ENCODE data around the gene TMEM190. TPM values are rescaled to one million over a fixed set of nuclear protein-coding genes. Genes with fewer than 3 reads are reported as not detected.

TMEM190 gene
- total and polyA plus RNA-seq, 9 of the 15 experiments (the other 6 are each of a cell fraction or from before 2014, with no cell fraction given) = not detected

- TF ChIP-seq, protein P1, sequence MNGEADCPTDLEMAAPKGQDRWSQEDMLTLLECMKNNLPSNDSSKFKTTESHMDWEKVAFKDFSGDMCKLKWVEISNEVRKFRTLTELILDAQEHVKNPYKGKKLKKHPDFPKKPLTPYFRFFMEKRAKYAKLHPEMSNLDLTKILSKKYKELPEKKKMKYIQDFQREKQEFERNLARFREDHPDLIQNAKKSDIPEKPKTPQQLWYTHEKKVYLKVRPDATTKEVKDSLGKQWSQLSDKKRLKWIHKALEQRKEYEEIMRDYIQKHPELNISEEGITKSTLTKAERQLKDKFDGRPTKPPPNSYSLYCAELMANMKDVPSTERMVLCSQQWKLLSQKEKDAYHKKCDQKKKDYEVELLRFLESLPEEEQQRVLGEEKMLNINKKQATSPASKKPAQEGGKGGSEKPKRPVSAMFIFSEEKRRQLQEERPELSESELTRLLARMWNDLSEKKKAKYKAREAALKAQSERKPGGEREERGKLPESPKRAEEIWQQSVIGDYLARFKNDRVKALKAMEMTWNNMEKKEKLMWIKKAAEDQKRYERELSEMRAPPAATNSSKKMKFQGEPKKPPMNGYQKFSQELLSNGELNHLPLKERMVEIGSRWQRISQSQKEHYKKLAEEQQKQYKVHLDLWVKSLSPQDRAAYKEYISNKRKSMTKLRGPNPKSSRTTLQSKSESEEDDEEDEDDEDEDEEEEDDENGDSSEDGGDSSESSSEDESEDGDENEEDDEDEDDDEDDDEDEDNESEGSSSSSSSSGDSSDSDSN (IDR thresholded peaks at IDR 0.05; ENCODE audit: borderline replicate concordance in 1 of 2, low read depth in 2 of 2, low read length in 2 of 2) = 0 out of 4 replicates have a peak, but pooled peaks of 1 of the 2 experiments have one; percentile 21
- TF ChIP-seq ZNF395 (CRISPR knock-in tag; IDR thresholded peaks at IDR 0.05) (no peak), HMG20A (CRISPR knock-in tag; conservative IDR thresholded peaks at IDR 0.05) (no peak), SFPQ (IDR thresholded peaks at IDR 0.05; ENCODE audit: low read depth, low read length) (no peak), ARID4B (CRISPR knock-in tag; IDR thresholded peaks at IDR 0.05) (0 out of 2 replicates have a peak, but pooled peaks have one; percentile 24), ELK1 (CRISPR knock-in tag; IDR thresholded peaks at IDR 0.05) (no peak), ZNF354B (CRISPR knock-in tag; IDR thresholded peaks at IDR 0.05) (no peak), RBFOX2 (IDR thresholded peaks at IDR 0.05; ENCODE audit: low read depth, low read length) (peak; percentile 76), MAX (CRISPR knock-in tag; IDR thresholded peaks at IDR 0.05) (peak; percentile 58), ZNF780A (CRISPR knock-in tag; IDR thresholded peaks at IDR 0.05) (no peak), MAFF (IDR thresholded peaks at IDR 0.05; ENCODE audit: low read length) (no peak)
These were observed 7.7 kb downstream of the TMEM190 start, which contains the start of gene TMEM238 (continued) for GRCh38 chr19:55384131-55384919.

All from K562 (cell line).